ENCODE measurements around the gene KCNC2.

DNA sequence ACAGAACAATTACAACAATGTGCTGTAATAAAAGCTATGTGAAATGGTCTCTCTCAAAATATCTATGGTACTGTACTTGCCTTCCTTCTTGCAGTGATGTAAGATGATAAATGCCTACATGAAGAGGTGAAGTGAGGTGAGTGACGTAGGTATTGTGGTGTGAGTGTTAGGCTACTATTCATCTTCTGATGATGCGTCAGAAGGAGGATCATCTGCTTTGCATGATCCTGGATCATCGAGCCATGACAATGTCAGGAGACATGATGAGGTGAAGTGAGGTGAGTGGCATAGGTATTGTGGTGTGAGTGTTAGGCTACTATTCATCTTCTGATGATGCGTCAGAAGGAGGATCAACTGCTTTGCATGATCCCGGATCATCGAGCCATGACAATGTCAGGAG lies 105.8 kb downstream of the KCNC2 start:
- TF ChIP-seq, protein P1, sequence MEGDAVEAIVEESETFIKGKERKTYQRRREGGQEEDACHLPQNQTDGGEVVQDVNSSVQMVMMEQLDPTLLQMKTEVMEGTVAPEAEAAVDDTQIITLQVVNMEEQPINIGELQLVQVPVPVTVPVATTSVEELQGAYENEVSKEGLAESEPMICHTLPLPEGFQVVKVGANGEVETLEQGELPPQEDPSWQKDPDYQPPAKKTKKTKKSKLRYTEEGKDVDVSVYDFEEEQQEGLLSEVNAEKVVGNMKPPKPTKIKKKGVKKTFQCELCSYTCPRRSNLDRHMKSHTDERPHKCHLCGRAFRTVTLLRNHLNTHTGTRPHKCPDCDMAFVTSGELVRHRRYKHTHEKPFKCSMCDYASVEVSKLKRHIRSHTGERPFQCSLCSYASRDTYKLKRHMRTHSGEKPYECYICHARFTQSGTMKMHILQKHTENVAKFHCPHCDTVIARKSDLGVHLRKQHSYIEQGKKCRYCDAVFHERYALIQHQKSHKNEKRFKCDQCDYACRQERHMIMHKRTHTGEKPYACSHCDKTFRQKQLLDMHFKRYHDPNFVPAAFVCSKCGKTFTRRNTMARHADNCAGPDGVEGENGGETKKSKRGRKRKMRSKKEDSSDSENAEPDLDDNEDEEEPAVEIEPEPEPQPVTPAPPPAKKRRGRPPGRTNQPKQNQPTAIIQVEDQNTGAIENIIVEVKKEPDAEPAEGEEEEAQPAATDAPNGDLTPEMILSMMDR (IDR thresholded peaks at IDR 0.05; ENCODE audit: low read length) = no peak
- TF ChIP-seq EZH2 (optimal IDR thresholded peaks at IDR 0.05; ENCODE audit: low read depth, low read length) (no peak), EZH2phosphoT487 (IDR thresholded peaks at IDR 0.05; ENCODE audit: low read length) (no peak)

Measured in MM.1S (cell line).